RWPE1 (cell line): Measurements from ENCODE around the gene HS6ST1.

Source experiments
- CTCF ChIA-PET: fragments of 350-600 bp; sonication (Branson Sonifier 250); formaldehyde crosslinking; extraction: SDS; loops from one replicate; lab custom pipeline; 2021; lab: Yijun Ruan, JAX
- POLR2A ChIA-PET: fragments of 400-600 bp; formaldehyde crosslinking; extraction: SDS; loops from one replicate; lab custom pipeline; 2020; ENCODE audit warnings: antibody characterized with exemption; ENCODE audit not compliant: low non-redundant PET; lab: Yijun Ruan, JAX
- DNase-seq: peaks from one replicate; pipeline ENCODE4 v3.0.0; 2012; ENCODE audit warnings: low spot score
- H3K27ac ChIP-seq: fragments of 450-650 bp; 2 replicates; pipeline ENCODE4 v1.5.1; 2017
- TF ChIP-seq, protein P1 (sequence below): fragments of 450-650 bp; conservative IDR thresholded peaks from 2 replicates; pipeline ENCODE4 v1.5.1; 2017; ENCODE audit warnings: low read depth, mild to moderate bottlenecking

HS6ST1 gene

DNA sequence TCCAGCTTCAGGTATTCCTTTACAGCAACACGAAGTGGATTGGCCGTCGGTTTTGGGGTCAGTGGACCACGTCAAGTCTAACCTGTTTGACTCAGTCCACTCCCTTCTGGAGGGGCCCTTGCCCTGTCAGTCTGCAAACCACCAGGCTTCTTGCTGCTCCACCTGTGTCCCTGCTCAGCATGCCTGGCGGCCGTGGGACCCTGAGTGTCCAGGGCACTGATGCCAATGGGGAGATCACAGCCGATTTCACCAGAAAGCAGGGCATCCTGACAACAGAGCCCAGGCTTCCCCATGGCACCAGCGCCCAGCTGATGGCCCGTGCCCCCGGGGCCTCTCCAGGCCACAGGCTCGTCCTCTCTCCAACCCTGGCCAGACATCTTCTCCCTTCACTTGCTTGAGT is 41.2 kb upstream of the HS6ST1 start:
- TF ChIP-seq, protein P1, sequence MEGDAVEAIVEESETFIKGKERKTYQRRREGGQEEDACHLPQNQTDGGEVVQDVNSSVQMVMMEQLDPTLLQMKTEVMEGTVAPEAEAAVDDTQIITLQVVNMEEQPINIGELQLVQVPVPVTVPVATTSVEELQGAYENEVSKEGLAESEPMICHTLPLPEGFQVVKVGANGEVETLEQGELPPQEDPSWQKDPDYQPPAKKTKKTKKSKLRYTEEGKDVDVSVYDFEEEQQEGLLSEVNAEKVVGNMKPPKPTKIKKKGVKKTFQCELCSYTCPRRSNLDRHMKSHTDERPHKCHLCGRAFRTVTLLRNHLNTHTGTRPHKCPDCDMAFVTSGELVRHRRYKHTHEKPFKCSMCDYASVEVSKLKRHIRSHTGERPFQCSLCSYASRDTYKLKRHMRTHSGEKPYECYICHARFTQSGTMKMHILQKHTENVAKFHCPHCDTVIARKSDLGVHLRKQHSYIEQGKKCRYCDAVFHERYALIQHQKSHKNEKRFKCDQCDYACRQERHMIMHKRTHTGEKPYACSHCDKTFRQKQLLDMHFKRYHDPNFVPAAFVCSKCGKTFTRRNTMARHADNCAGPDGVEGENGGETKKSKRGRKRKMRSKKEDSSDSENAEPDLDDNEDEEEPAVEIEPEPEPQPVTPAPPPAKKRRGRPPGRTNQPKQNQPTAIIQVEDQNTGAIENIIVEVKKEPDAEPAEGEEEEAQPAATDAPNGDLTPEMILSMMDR, result no peak
- H3K27ac ChIP-seq, result no peak overlapping the region
- ChIA-PET POLR2A (no interaction called here), CTCF (no interaction called here)
- no peak for DNase-seq

DNA sequence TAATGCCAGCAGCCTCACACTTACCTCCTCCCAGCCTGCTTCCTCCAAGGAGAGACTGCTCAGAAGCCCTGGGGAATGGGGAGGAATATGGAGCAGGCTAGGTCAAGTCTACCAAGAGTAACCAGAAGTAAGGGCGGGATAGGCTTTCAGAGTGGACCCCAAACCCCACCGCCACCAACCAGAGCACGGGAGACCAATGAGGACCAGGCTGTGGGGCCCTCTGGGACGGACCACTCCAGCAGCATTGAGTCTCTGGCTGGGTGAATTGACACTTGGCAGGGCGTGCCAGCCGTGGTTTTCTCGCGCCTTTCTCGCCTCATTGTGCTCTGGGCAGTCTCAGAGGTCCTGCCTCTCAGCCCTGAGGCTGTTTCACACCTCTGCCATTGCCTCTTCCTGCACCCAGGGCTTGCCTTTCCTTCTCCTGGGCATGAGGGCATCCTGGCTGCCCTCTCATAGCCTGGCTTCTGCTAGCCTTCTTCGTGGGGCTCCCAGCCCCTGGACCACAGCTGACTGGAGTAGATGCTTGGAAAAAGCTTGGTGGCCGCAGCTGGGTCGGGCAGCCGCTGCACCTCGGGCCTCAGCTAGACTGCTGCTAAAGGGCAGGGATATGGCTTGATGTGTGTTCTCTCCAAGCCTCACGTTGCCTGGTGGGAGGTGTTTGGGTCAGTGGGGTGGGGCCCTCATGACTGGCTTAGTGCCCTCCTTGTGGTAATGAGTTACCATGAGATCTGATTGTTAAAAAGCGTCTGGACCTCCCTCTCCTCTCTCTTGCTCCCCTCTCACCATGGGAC is 40.5 kb upstream of the HS6ST1 start:
- H3K27ac ChIP-seq, result no peak overlapping the region
- DNase-seq, result no peak
- ChIA-PET CTCF (no interaction called here), POLR2A (no interaction called here)
- TF ChIP-seq, protein P1, result no peak

DNA sequence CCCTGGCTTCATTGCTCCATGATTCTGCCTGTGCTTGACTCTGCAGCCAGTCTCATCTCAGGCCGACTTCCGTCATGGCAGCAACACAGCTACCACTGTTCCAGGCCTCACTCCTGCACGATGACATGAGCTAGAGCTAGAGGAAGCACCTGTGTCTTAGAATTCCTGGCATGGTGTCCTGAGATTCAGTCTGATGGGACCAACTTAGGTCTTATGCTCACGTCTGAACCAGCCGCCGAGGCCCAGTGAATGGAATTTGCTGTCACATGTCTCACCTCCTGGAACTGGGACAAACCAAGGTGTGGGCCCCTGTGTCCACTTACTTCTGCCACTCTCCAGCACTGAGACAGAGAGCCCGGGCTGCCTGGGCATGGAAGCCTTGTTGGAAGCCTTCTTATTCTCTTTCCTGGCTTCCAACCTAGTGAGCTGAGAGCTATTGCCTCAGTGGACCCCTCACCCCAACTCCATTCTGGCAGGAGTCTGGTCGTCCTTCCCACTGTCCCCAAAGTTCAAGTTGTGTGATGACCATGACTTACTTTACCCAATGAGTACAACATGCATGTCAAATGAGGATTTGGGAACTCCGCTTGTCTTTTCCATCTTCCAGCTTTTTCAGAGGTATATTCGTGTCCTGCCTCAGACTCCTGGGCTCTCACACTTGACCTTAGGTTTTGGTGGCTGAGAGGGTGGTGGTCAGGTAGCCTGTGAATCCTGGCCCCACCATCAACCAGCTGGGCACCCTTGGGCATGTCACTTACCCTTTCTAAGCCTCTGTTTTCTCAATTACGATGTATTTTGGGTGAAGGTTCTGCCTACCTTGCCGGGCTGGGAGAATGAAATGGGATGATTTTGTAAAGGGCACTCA is 39.1 kb upstream of the HS6ST1 start:
- DNase-seq, result no peak
- TF ChIP-seq, protein P1, result no peak
- ChIA-PET POLR2A (no interaction called here), CTCF (no interaction called here)
- no peak overlapping the region for H3K27ac ChIP-seq

DNA sequence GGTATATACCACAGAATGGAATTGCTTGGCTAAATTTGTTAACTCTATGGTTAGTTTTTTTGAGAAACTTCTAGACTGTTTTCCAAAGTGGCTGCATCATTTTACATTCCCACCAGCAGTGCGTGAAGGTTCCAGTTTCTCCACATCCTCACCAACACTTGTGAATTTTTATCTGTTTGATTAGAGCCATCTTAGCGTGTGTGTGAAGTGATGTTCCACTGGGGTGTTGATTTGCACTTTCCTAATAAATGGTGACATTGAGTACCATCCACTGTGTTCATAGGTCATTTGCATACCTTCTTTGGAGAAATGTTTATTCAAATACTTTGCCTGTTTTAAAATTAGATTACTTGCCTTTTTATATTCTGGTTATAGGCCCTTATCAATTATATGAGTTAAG is 37.5 kb upstream of the HS6ST1 start:
- ChIA-PET CTCF (no interaction called here), POLR2A (no interaction called here)
- no peak overlapping the region for H3K27ac ChIP-seq
- no peak for DNase-seq
- TF ChIP-seq, protein P1, result no peak

DNA sequence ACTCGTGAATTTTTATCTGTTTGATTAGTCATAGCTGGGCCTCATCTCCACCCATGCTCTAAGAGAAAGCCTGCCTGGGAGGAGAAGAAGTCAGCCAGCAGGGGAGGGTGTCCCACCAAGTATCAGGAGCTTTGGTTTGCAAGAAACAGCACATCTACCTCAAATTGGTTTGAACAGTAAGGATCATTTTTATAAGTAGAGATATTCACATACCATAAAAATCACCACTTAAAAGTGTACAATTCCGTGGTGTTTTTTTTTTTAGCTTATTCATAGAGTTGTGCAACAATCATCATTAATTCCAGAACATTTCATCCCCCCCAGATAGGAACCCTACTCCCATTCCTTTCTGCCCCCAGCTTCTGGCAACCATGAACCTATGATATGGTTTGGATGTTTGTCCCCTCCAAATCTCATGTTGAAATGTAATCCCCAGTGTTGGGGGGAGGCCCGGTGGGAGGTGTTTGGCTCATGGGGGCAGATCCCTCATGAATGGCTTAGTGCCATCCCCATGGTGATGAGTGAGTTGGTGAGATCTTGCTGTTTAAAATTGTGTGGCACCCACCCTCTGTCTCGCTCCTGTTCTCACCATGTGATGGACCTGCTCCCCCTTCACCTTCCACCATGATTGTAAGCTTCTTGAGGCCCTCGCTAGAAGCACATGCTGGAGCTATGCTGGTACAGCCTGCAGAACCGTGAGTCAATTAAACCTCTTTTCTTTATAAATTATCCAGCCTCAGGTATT is 36.2 kb upstream of the HS6ST1 start:
- H3K27ac ChIP-seq, result no peak overlapping the region
- no peak for DNase-seq
- POLR2A ChIA-PET, result no interaction called here
- CTCF ChIA-PET, result interaction anchor here (0.6 kb wide), 1 partner anchor 19 kb away, joined by 3 read pairs; no protein-coding TSS in a partner anchor
- TF ChIP-seq, protein P1, result no peak

DNA sequence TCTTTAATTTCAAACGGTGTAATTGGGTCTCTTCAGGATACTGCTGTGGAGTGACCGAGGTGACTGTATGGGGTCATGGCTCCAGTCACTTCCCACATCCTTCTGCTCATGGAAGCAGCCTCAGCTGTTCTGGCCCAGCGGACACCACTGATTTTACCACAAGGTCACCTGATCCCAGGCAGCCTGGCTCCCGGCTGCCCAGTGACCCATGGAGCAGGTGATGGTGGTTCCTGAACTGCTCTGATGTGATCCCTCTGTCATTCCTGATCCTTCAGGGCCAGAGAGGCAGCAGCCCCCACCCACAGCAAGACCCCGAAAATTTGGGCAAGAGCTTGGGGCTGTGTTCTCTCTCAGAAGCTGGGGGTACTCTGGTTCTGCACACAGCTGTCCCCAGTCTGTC is 35.5 kb upstream of the HS6ST1 start:
- TF ChIP-seq, protein P1, result no peak
- ChIA-PET CTCF (no interaction called here), POLR2A (no interaction called here)
- DNase-seq, result no peak
- no peak overlapping the region for H3K27ac ChIP-seq
